Dermis microvascular lymphatic vessel endothelial cell (primary cell): Measurements from ENCODE around the gene MMS22L. TPM values are rescaled to one million over a fixed set of nuclear protein-coding genes. Genes with fewer than 3 reads are reported as not detected.

ENCODE experiments used
- DNase-seq, 2 donors: peaks; one replicate each; pipeline versions ENCODE4 v3.0.0 to v3.0.0-alpha.2; 2010; ENCODE audit warnings: low read depth in 2 of 2
- total RNA-seq: library from RNA; depleted of rRNA; stranded (reverse); fragments of >200 nt; gene quantifications from 2 replicates; pipeline ENCODE4 v1.2.1, GENCODE V29; 2014

MMS22L gene
- 6.2 and 8.7 TPM in 2 replicates for total RNA-seq

GRCh38 chr6:97282726-97283617 lies at the start of gene MMS22L:
Gene MMS22L (minus strand): TSS chr6:97283216. CDS start chr6:97282477, 739 bp downstream.
- DNase-seq: peak; percentile 86 to 94

DNA sequence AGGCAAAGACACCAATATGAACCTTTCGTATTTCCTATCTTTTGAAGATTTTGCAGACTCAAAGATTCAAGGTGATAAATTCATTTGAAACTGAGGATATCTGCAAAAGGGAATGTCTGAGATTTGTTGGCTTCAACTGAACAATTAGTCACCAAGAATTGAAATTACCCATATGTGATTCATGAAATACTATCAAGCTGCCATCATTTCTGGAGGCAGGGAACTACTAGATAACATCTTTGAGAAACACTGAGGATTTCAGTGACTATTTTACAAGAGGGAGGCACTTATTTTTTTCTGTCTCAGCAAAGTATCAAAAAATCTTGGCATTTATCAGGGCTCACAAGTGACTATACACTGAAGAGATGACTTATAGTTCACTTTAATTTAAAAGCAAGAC lies 39.8 kb upstream of the MMS22L start:
- DNase-seq: no peak

DNA sequence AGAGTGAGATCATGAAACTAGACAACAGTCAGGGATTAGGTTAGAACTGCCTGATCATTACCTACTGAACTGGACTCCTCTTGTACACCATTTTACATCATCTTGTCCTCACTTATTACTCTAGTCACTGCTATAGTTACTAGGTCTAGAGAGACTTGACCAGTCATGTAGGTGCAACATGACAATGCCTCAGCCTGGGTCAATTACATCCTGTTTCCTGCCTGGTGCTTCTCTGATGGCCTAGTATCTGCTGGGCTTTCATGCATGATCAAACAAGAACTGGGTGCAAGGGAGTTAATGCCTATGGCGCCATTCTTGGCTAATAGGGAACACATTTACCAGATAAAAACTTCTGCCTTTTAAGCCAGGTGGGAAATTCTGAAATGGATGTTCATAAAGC lies 39.2 kb upstream of the MMS22L start:
- no peak for DNase-seq

GRCh38 chr6:97316978-97317377 lies 34.0 kb upstream of the MMS22L start:
- DNase-seq: peak in 1 of 2 donors; percentile 2

- DNase-seq: no peak
These were observed 29.2 kb upstream of the MMS22L start for GRCh38 chr6:97312241-97312640.

DNA sequence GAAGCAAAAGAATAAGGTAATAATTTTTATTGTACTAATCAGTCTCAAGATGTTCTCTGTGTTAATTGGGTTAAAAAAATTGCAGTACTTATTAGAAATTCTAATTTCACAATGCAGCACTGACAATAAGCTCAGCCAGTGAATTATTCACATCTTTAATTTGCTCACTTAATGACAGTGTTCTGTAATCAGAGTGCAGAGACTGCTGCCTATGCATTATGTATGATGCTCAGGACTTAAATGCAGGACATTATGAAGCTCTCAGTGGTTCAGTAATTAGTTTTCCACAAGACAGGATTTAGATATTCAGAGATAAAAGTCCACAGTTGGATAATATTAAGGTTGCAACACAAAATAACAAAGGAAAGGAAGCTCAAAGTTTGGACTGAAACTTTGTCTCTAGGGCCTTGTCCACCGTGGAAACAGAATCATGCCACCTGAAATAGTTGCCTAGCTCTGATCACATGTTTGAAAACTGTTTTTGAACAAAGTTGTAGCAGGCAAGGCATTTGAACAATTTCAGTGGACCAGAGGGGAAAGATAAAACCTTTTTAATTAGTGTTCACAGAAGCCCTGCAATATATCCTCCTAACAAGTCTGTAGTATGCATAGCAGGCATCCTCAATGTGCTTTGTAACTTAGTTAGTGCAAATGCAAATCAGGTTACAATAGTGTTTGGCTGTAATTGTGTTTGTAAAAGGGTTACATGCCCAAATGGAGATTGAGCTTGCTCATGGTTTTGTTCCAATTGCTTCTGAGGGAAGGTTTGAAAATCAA lies 23.7 kb upstream of the MMS22L start:
- DNase-seq: no peak

GRCh38 chr6:97305414-97306066 lies 22.5 kb upstream of the MMS22L start:
- DNase-seq: no peak

DNA sequence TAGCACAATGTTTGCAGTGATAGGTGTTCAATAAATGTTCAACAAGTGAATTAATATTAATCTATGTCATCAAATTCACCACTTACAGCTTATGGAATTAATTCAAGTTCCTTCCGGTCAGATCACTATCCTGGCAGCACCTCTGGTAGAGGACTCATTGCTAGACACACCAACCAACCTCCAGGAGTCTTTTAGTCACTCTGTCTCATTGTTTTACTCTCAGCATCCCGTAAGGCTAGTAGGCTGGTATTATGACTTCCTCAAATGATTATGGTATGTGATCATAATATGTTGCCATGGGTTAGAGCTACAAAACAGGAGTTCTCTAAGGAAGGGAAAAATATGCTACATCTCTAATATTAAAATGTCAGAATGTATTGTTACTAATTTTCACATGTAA lies 21.7 kb upstream of the MMS22L start:
- no peak for DNase-seq

GRCh38 chr6:97294451-97294850 lies 11.4 kb upstream of the MMS22L start:
- no peak for DNase-seq

- DNase-seq: no peak
These were observed 10.2 kb upstream of the MMS22L start for GRCh38 chr6:97293198-97293696.

DNA sequence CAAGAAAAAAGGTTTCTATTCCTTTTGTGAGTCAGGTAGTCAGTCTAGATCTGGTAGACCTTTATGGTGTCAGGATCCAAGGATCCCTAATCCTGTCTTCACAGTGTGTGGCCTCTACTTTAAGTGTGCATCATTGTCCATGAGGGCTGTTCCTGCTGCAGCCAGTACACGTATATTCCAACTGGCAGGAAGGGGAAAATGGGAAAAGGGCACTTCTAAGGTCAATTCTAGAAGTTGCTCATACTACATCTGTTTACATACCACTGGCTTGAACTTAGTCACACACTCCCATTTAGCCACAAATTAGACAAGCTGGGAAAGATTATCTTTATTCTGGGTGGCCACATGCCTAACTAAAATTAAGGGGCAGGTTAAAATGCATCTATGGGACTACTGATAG lies 9.7 kb upstream of the MMS22L start:
- no peak for DNase-seq

- DNase-seq: no peak
These were observed 8.9 kb upstream of the MMS22L start for GRCh38 chr6:97291896-97292295.

DNA sequence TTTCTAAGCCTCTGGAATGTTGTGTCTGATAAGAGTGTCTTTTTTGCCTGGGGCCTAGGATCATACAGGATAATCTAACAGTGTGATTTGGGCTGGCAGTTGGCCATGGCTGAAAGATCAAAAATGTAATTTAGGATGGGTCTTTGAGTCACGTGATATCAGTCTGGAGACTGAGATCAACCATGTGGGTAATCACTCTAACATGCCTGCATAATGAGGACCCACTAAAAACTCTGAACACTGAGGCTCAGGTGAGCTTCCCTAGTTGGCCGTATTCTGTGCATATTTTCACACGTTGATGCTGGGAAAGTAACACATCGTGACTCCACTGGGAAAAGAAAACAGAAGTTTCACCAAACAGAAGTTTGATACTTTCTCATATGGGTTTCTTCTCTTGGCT lies 6.3 kb upstream of the MMS22L start:
- DNase-seq: no peak

DNA sequence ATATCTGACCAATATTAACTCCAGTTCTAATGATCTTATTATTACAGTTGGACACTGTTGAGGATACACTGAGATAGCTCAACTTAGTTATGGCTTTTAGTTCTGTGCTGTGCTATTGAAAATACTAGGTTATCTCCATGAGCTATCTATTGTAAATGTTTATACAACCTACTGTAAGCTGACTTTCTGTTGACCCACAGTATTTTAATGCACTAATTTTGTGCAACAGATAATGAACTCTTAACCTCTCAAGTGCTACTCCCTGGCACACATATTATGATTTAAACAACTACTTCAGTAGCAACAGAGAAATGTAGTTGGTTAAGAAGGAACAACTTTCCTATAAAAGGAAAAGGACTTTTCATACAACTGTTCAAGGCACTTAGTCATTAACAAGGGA lies 5.2 kb upstream of the MMS22L start:
- DNase-seq: no peak

GRCh38 chr6:97282238-97282725 lies 734 bp downstream of the MMS22L start:
- peak in 1 of 2 donors; percentile 19 for DNase-seq

GRCh38 chr6:97280766-97281165 lies 2.2 kb downstream of the MMS22L start:
- DNase-seq: no peak

DNA sequence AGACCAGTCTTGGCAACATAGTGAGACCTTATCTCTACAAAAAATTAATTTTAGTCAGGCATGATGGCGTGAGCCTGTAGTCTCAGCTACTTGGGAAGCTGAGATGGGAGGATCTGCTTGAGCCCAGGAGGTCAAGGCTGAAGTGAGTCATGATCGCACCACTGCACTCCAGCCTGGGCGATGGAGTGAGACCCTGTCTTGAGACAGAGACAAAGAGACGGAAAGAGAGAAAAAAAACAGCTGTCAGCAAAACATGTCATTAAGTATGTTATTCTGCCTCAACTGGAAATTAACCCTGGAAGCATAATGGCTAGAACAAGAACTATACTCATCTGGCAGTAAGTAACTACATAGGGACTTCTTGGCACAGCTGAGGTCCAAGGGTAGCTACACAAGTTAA lies 7.2 kb downstream of the MMS22L start:
- DNase-seq: no peak

DNA sequence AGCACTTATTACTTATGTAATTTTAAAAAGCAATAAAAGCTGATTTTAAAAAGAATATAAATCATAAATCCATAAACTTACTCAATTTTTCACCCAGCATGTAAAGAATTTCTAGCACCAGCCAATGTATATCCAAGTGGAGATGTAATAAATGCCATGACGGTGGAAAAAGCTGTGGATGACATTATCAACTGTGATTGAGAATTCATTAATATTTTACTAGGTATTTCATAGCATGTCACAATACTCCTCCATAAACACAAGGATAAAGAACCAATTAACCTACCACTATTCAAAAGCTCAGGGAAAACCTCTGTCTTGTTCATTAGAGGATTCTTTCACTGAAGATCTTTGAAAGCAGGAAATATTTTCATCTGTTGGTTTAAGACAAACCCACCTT lies 13.2 kb downstream of the MMS22L start:
- no peak for DNase-seq

GRCh38 chr6:97262676-97263075 lies 20.3 kb downstream of the MMS22L start:
- DNase-seq: no peak

- DNase-seq: no peak
These were observed 36.2 kb downstream of the MMS22L start for GRCh38 chr6:97246842-97247241.

DNA sequence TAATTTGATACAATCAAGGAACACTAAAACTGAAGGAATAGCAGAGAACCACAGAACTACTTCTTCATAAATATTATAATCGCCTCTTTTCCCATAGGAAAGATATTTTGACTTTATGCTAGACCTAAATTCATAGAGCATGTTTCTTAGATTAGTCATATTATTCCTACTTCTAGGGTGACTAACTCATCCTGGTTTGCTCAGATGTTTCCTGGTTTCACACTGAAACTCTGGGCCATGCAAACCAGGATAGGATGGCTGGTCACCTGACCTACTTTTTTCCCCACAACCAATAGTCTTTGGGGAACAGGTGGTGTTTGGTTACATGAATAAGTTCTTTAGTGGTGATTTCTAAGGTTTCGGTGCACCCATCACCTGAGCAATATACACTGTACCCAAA lies 42.8 kb downstream of the MMS22L start:
- DNase-seq: peak; percentile 43 to 92

- no peak for DNase-seq
These were observed 51.1 kb downstream of the MMS22L start for GRCh38 chr6:97231911-97232310.
